Activated CD8-positive, alpha-beta T cell treated with anti-CD3 and anti-CD28 coated beads for 36 hours (primary cell): ENCODE measurements around the gene ATG4B. TPM values are rescaled to one million over a fixed set of nuclear protein-coding genes. Genes with fewer than 3 reads are reported as not detected.

Source experiments
- ATAC-seq: fragments of 200-7000 bp; cut with Tn5 transposase; one replicate; pipeline ENCODE4 v1.10.0; 2021; ENCODE audit warnings: mild to moderate bottlenecking, moderate library complexity
- CTCF ChIA-PET: fragments of 350-600 bp; sonication (Branson Sonifier 250); formaldehyde crosslinking; loops from one replicate; lab custom pipeline; 2021; ENCODE audit warnings: antibody characterized with exemption; lab: Charles Lee
- POLR2A ChIA-PET: fragments of 350-600 bp; sonication (Branson Sonifier 250); formaldehyde crosslinking; loops from one replicate; lab custom pipeline; 2021; ENCODE audit warnings: antibody characterized with exemption; lab: Charles Lee
- DNase-seq: peaks from one replicate; pipeline ENCODE4 v3.0.0-alpha.2; 2020
- H3K27ac Mint-ChIP-seq: one replicate; pipeline ENCODE4 v1.8.0; 2021; ENCODE audit warnings: mild to moderate bottlenecking, mixed read lengths
- H3K27me3 Mint-ChIP-seq: one replicate; pipeline ENCODE4 v1.8.0; 2021; ENCODE audit warnings: mixed read lengths
- H3K36me3 Mint-ChIP-seq: one replicate; pipeline ENCODE4 v1.8.0; 2021; ENCODE audit warnings: low read depth, mixed read lengths
- H3K4me1 Mint-ChIP-seq: one replicate; pipeline ENCODE4 v1.8.0; 2021; ENCODE audit warnings: low read depth, mixed read lengths
- H3K4me3 Mint-ChIP-seq: one replicate; pipeline ENCODE4 v1.8.0; 2021; ENCODE audit warnings: mild to moderate bottlenecking, moderate library complexity, mixed read lengths
- H3K9me3 Mint-ChIP-seq: one replicate; pipeline ENCODE4 v1.8.0; 2021; ENCODE audit warnings: mixed read lengths
- CTCF ChIP-seq: fragments of 200-600 bp; IDR thresholded peaks from one replicate; pipeline ENCODE4 v1.8.0; 2022; ENCODE audit warnings: antibody characterized with exemption, mild to moderate bottlenecking
- intact Hi-C: fragments of 100-400 bp; cut with micrococcal nuclease; formaldehyde crosslinking; loops from one replicate; pipeline ENCODE4 v1.10.0; 2022
- total RNA-seq, 2 experiments: library from RNA; stranded (reverse); gene quantifications; one replicate each; pipeline ENCODE4 v1.2.3, GENCODE V29; 2021

Gene ATG4B
- total RNA-seq, 2 experiments from 2014 or later, result 90.7 to 94.6 TPM

- Mint-ChIP-seq H3K4me3 (peak overlapping the region; percentile 29), H3K4me1 (peaks cover 45% of the 10 kb centered on the region), H3K9me3 (peaks cover 7% of the 10 kb centered on the region), H3K27ac (peak overlapping the region; percentile 30), H3K27me3 (no peaks in the 10 kb centered on the region), H3K36me3 (peaks cover 36% of the 10 kb centered on the region)
- intact Hi-C loops, result no loop called here
- ATAC-seq (no peak), DNase-seq (no peak)
- ChIA-PET CTCF (no interaction called here), POLR2A (no interaction called here)
- TF ChIP-seq CTCF, result no peak
Observed at GRCh38 chr2:241616168-241617125, 21.0 kb upstream of the ATG4B start.

- Mint-ChIP-seq H3K36me3 (peaks cover 40% of the 10 kb centered on the region), H3K4me1 (peaks cover 48% of the 10 kb centered on the region), H3K4me3 (peak overlapping the region; percentile 64), H3K27ac (peak overlapping the region; percentile 93), H3K9me3 (peaks cover 7% of the 10 kb centered on the region), H3K27me3 (no peaks in the 10 kb centered on the region)
- peak; percentile 59 for ATAC-seq
- DNase-seq, result peak; percentile 61
- intact Hi-C loops, result no loop called here
- POLR2A ChIA-PET, result interaction anchor here (1.1 kb wide), 1 partner anchor 39 kb away, joined by 3 read pairs; no protein-coding TSS in a partner anchor
- no peak for TF ChIP-seq CTCF
- CTCF ChIA-PET, result no interaction called here
Observed at GRCh38 chr2:241617431-241618154, 19.9 kb upstream of the ATG4B start.

- Mint-ChIP-seq H3K27me3 (no peaks in the 10 kb centered on the region), H3K36me3 (peaks cover 40% of the 10 kb centered on the region), H3K4me1 (peaks cover 48% of the 10 kb centered on the region), H3K9me3 (peaks cover 7% of the 10 kb centered on the region), H3K27ac (peak overlapping the region; percentile 93), H3K4me3 (peak overlapping the region; percentile 64)
- POLR2A ChIA-PET, result interaction anchor here (0.9 to 1.1 kb wide), 3 partner anchors 9 to 39 kb away, joined by 3 read pairs; no protein-coding TSS in a partner anchor
- intact Hi-C loops, result no loop called here
- CTCF ChIA-PET, result no interaction called here
- ATAC-seq (no peak), DNase-seq (no peak)
- no peak for TF ChIP-seq CTCF
Observed at GRCh38 chr2:241618296-241618805, 19.1 kb upstream of the ATG4B start.

- peak overlapping the region; percentile 93 for H3K27ac Mint-ChIP-seq
- peaks cover 40% of the 10 kb centered on the region for H3K36me3 Mint-ChIP-seq
- no peak for ATAC-seq
- ChIA-PET POLR2A (interaction anchor here (0.9 to 1.0 kb wide), 2 partner anchors 10 to 29 kb away, joined by 3 read pairs; no protein-coding TSS in a partner anchor), CTCF (no interaction called here)
- no peak overlapping the region for H3K4me3 Mint-ChIP-seq
- H3K4me1 Mint-ChIP-seq, result peaks cover 48% of the 10 kb centered on the region
- TF ChIP-seq CTCF, result no peak
- no peaks in the 10 kb centered on the region for H3K27me3 Mint-ChIP-seq
- peaks cover 7% of the 10 kb centered on the region for H3K9me3 Mint-ChIP-seq
- intact Hi-C loops, result no loop called here
- no peak for DNase-seq
Observed at GRCh38 chr2:241618829-241619228, 18.7 kb upstream of the ATG4B start.
